WTC11 (cell line): Measurements from ENCODE around the gene TNC.

ENCODE experiments used
- FOXJ3 ChIP-seq: sonication (generic); formaldehyde crosslinking; IDR thresholded peaks from 2 replicates; pipeline ENCODE4 v1.9.0; 2021; ENCODE audit warnings: missing genetic modification reagents, mild to moderate bottlenecking, borderline replicate concordance
- ZBTB43 ChIP-seq: sonication (generic); formaldehyde crosslinking; IDR thresholded peaks from 2 replicates; pipeline ENCODE4 v1.8.1; 2023; ENCODE audit warnings: mild to moderate bottlenecking, missing genetic modification reagents
- TF ChIP-seq, protein P1 (sequence below): sonication (generic); formaldehyde crosslinking; IDR thresholded peaks from 2 replicates; pipeline ENCODE4 v1.8.0; 2022; ENCODE audit warnings: mild to moderate bottlenecking, missing genetic modification reagents
- TF ChIP-seq, protein P2 (sequence below): fragments of 200-600 bp; IDR thresholded peaks from 2 replicates; pipeline ENCODE4 v1.8.0; 2022; ENCODE audit warnings: antibody characterized with exemption

GRCh38 chr9:114990901-114991300 is 127.1 kb downstream of the TNC start:
- TF ChIP-seq, protein P1, sequence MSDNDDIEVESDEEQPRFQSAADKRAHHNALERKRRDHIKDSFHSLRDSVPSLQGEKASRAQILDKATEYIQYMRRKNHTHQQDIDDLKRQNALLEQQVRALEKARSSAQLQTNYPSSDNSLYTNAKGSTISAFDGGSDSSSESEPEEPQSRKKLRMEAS (CRISPR knock-in tag) = no peak
- TF ChIP-seq FOXJ3 = no peak
- TF ChIP-seq, protein P2, sequence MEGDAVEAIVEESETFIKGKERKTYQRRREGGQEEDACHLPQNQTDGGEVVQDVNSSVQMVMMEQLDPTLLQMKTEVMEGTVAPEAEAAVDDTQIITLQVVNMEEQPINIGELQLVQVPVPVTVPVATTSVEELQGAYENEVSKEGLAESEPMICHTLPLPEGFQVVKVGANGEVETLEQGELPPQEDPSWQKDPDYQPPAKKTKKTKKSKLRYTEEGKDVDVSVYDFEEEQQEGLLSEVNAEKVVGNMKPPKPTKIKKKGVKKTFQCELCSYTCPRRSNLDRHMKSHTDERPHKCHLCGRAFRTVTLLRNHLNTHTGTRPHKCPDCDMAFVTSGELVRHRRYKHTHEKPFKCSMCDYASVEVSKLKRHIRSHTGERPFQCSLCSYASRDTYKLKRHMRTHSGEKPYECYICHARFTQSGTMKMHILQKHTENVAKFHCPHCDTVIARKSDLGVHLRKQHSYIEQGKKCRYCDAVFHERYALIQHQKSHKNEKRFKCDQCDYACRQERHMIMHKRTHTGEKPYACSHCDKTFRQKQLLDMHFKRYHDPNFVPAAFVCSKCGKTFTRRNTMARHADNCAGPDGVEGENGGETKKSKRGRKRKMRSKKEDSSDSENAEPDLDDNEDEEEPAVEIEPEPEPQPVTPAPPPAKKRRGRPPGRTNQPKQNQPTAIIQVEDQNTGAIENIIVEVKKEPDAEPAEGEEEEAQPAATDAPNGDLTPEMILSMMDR = no peak
- no peak for TF ChIP-seq ZBTB43 (CRISPR knock-in tag)
